HG02884 (cell line): Measurements from ENCODE around the gene OR2AT4.
"Not testable (repeated sequence)": the region's sequence is repeated elsewhere in the genome, so short reads cannot be mapped to it uniquely, and the experiment has no call there.

ENCODE experiments used
- ATAC-seq: cut with Tn5 transposase; IDR thresholded peaks from one replicate; pipeline ENCODE4 v1.9.1; 2021; ENCODE audit warnings: mild to moderate bottlenecking, moderate library complexity; ENCODE audit not compliant: unreplicated experiment

Gene OR2AT4

GRCh38 chr11:75068993-75069392 is 27.7 kb downstream of the OR2AT4 start:
- no peak for ATAC-seq

- ATAC-seq = no peak
These were observed 28.1 kb downstream of the OR2AT4 start for GRCh38 chr11:75068559-75068958.

- ATAC-seq = no peak
These were observed 30.6 kb downstream of the OR2AT4 start for GRCh38 chr11:75066061-75066460.

- ATAC-seq = no peak
These were observed 32.8 kb downstream of the OR2AT4 start for GRCh38 chr11:75063741-75064314.

DNA sequence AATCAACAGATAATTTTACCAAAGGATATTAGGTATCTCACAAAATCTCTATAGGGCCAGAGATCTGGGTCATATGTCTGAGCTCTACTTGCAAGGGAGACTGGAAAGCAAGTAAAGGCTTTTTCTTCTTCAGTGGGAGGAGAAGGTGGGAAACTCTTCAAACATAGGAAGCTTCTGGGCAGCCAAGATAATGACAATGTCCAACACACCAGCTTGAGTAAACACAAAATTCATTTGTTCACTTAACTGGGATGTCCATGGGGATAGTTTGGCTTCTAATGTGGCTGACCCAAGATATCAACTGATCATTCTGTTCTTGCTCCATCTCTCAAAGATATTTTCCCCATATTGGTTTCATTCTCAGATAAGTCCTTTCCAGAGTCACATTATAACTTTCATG is 37.4 kb downstream of the OR2AT4 start:
- ATAC-seq = no peak

GRCh38 chr11:75056814-75057213 is 39.9 kb downstream of the OR2AT4 start:
- ATAC-seq = no peak

- no peak for ATAC-seq
These were observed 41.2 kb downstream of the OR2AT4 start for GRCh38 chr11:75055511-75055910.

GRCh38 chr11:75052457-75052856 is 44.2 kb downstream of the OR2AT4 start:
- no peak for ATAC-seq

DNA sequence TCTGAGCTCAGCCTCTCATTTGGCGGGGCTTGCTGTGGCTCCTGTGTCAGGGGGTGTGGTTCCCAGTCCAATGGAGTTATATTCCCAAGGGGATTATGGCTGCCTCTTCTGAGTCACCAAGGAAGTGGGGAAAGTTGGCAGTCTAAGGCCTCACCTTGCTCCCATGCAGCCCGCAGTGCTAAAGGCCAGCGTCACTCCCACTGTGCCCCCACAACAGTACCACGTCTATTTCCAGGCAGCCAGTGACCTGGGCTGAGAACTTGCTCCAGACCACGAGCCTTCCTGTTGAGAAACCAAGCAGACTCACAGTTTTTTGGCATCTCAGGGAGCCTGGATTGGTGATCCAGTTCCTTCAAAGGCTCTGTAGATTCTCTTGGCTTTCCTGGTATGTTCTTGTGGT is 45.6 kb downstream of the OR2AT4 start:
- no peak for ATAC-seq

GRCh38 chr11:75050516-75050915 is 46.2 kb downstream of the OR2AT4 start:
- ATAC-seq = no peak

DNA sequence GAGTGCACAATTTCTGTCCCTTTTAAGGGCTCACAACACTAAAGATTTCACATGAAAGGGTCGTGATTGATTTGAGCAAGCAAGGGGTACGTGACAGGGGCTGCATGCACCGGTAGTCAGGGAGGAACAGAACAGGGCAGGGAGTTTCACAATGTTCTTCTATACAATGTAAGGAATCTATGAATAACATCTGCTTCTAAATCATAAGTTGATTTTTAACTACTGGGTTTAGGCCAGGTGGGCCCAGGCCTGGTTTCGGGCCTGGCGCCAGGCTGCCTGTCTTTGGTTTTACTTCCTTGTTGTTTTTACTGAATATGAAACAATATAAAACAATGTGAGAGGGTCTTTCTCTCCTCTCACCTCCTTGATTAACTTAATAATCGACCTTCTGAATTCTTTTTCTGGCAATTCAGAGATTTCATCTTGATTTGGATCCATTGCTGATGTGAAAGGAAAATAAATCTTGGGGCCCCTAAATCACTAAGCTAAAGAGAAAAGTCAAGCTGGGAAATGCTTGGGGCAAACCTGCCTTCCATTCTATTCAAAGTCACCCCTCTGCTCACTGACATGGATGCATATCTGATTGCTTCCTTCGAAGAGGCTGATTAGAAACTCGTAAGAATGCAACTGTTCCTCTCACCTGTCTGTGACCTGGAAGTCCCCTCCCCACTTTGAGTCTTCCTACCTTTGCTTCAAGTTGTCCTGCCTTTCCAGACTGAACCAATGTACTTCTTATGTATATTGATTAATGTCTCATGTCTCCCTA is 47.0 kb downstream of the OR2AT4 start:
- not testable (repeated sequence) for ATAC-seq

DNA sequence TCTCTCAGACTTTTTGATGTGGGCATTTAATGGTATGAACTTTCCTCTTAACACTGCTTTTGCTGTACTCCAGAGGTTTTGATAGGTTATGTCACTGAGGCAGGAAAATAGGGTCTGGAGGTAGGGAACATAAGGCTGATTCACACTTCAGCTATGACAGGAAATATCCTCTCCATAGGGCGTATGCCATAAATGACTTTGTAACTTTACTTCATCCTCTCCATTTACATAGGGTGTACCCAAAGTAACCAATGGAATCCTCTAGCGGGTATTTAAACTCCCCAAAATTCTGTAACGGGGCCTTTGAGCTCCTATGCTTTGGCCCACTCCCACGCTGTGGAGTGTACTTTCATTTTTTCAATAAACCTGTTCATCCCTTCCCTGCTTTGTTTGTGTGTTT is 49.5 kb downstream of the OR2AT4 start:
- no peak for ATAC-seq

- not testable (repeated sequence) for ATAC-seq
These were observed 50.0 kb downstream of the OR2AT4 start for GRCh38 chr11:75046668-75047067.

GRCh38 chr11:75044381-75045170 is 52.1 kb downstream of the OR2AT4 start:
- not testable (repeated sequence) for ATAC-seq

- not testable (repeated sequence) for ATAC-seq
These were observed 54.9 kb downstream of the OR2AT4 start for GRCh38 chr11:75041821-75042220.

DNA sequence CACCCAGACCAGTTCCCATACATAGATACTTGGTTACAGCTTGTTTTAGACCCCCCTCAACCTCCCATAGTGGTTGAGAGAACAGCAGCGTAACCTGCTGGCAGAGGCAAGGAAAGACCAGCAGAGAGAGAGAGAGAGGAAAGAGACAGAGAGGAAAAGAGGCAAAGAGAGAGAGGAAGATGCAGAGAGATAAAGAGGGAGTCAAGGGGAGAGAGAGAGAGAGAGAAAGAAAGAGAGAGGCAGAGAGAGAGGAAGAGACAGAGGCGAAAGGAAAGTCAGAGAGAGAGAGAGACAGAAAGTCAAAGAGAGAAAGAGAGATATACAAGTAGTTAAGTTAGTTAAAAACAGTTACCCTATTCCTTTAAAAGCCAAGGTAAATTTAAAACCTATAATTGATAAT is 55.4 kb downstream of the OR2AT4 start:
- ATAC-seq = no peak

DNA sequence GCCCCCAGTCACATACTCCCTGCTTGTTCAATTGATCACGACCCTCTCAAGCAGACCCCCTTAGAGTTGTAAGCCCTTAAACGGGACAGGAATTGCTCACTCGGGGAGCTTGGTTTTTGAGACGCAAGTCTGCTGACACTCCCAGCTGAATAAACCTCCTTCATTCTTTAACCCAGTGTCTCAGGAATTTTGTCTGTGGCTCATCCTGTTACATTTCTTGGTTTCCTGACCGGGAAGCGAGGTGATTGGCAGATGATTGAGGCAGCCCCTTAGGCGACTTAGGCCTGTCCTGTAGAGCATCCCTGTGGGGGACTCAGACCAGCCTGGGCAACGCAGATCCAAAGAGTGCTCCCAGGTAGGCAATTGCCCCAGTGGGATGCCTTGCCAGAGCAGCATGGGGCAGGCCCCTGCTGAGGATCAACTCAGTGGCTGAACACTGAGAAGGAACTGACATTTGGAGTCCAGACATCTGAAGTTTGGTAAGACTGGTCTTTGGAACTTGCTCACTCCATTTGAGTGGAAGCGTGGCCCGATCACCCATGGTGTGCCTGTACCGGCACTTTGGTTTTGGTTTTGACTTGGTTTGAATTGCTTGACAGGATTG is 56.4 kb downstream of the OR2AT4 start:
- ATAC-seq = no peak

- ATAC-seq = no peak
These were observed 60.6 kb downstream of the OR2AT4 start for GRCh38 chr11:75035911-75036565.

GRCh38 chr11:75035256-75035655 is 61.4 kb downstream of the OR2AT4 start:
- ATAC-seq = no peak

GRCh38 chr11:75033916-75034315 is 62.8 kb downstream of the OR2AT4 start:
- no peak for ATAC-seq

GRCh38 chr11:75032550-75032935 is 64.1 kb downstream of the OR2AT4 start:
- no peak for ATAC-seq
